ENCODE measurements around the gene FBXO46. TPM values are rescaled to one million over a fixed set of nuclear protein-coding genes. Genes with fewer than 3 reads are reported as not detected.

The FBXO46 gene
- total RNA-seq, 2 experiments from 2014 or later = 27.5 to 32.2 TPM

- peak; percentile 86 for DNase-seq (ENCODE audit: low spot score)
- peak overlapping the region; percentile 67 for H3K4me2 ChIP-seq (ENCODE audit: low read length)
- peaks cover 7% of the 10 kb centered on the region; the same call in 1 of the 2 replicates for H3K36me3 ChIP-seq (ENCODE audit: insufficient read depth, low read length)
- POLR2A ChIA-PET = interaction anchor here (0.5 to 0.6 kb wide), 2 partner anchors 49 to 114 kb away, joined by 3 to 6 read pairs; no protein-coding TSS in a partner anchor
- no peaks in the 10 kb centered on the region for H3K9me3 ChIP-seq (ENCODE audit: low read length)
- no peaks in the 10 kb centered on the region; the same call in 1 of the 2 replicates for H4K20me1 ChIP-seq (ENCODE audit: insufficient read depth, low read length)
- peak overlapping the region; percentile 51 for H3K4me3 ChIP-seq (ENCODE audit: low read depth, low read length, poor library complexity, severe bottlenecking)
- TF ChIP-seq EZH2phosphoT487 (IDR thresholded peaks at IDR 0.05; ENCODE audit: borderline replicate concordance, low read depth, low read length) (no peak), CTCF (conservative IDR thresholded peaks at IDR 0.05; ENCODE audit: low read length) (peak; percentile 90)
- H3K79me2 ChIP-seq (ENCODE audit: insufficient read depth, low read depth, low read length) = no peaks in the 10 kb centered on the region
- no peaks in the 10 kb centered on the region for H3K9me2 ChIP-seq (ENCODE audit: insufficient read depth, low read length)
- no peak overlapping the region for H3K27ac ChIP-seq (ENCODE audit: low read depth, low read length, poor library complexity, severe bottlenecking)
- H2AFZ ChIP-seq (ENCODE audit: low read length) = no peak overlapping the region
- intact Hi-C loops (cut with micrococcal nuclease; ENCODE audit: unreplicated experiment) = loop anchor here (1.0 kb wide), 1 partner anchor 9 kb away; no protein-coding TSS in a partner anchor
- CTCF ChIA-PET (ENCODE audit: unreplicated experiment) = interaction anchor here (0.6 to 1.1 kb wide), 2 partner anchors 10 to 52 kb away, joined by 3 read pairs; partner anchors contain the start of gene SIX5
- no TSS peak for BruUV-seq (replicated peaks)
- peaks cover 12% of the 10 kb centered on the region for H3K4me1 ChIP-seq (ENCODE audit: insufficient read depth, low read length, poor library complexity, severe bottlenecking)
Observed at GRCh38 chr19:45779231-45780145, 48.8 kb upstream of the FBXO46 start.

- H3K4me2 ChIP-seq (ENCODE audit: low read length) = no peak overlapping the region
- no peaks in the 10 kb centered on the region for H3K79me2 ChIP-seq (ENCODE audit: insufficient read depth, low read depth, low read length)
- H3K36me3 ChIP-seq (ENCODE audit: insufficient read depth, low read length) = peaks cover 7% of the 10 kb centered on the region; the same call in 1 of the 2 replicates
- intact Hi-C loops (cut with micrococcal nuclease; ENCODE audit: unreplicated experiment) = no loop called here
- ChIA-PET CTCF (ENCODE audit: unreplicated experiment) (no interaction called here), POLR2A (no interaction called here)
- H3K4me1 ChIP-seq (ENCODE audit: insufficient read depth, low read length, poor library complexity, severe bottlenecking) = peaks cover 18% of the 10 kb centered on the region
- no TSS peak for BruUV-seq (replicated peaks)
- no peak for DNase-seq (ENCODE audit: low spot score)
- H4K20me1 ChIP-seq (ENCODE audit: insufficient read depth, low read length) = no peaks in the 10 kb centered on the region; the same call in 1 of the 2 replicates
- H2AFZ ChIP-seq (ENCODE audit: low read length) = no peak overlapping the region
- H3K9me3 ChIP-seq (ENCODE audit: low read length) = no peaks in the 10 kb centered on the region
- no peak overlapping the region for H3K27ac ChIP-seq (ENCODE audit: low read depth, low read length, poor library complexity, severe bottlenecking)
- TF ChIP-seq CTCF (conservative IDR thresholded peaks at IDR 0.05; ENCODE audit: low read length) (no peak), EZH2phosphoT487 (IDR thresholded peaks at IDR 0.05; ENCODE audit: borderline replicate concordance, low read depth, low read length) (no peak)
- H3K9me2 ChIP-seq (ENCODE audit: insufficient read depth, low read length) = no peaks in the 10 kb centered on the region
- no peak overlapping the region for H3K4me3 ChIP-seq (ENCODE audit: low read depth, low read length, poor library complexity, severe bottlenecking)
Observed at GRCh38 chr19:45778010-45778661, 47.4 kb upstream of the FBXO46 start.
